KOPT-K1 (cell line): ENCODE data around the gene IQCH.

Experiments used
- H3K27ac ChIP-seq: fragments of 200-600 bp; sonication (generic); 2 replicates; pipeline ENCODE4 v1.5.1; 2016; ENCODE audit warnings: antibody characterized with exemption, mild to moderate bottlenecking, low read depth, low read length; ENCODE audit not compliant: poor library complexity, severe bottlenecking
- H3K36me3 ChIP-seq: fragments of 200-600 bp; sonication (generic); 2 replicates; pipeline ENCODE4 v1.5.1; 2017; ENCODE audit warnings: antibody characterized with exemption, mild to moderate bottlenecking, low read length, moderate library complexity; ENCODE audit not compliant: insufficient read depth
- H3K9me3 ChIP-seq: fragments of 200-600 bp; sonication (generic); 2 replicates; pipeline ENCODE4 v1.5.1; 2017; ENCODE audit warnings: antibody characterized with exemption, low read length, mild to moderate bottlenecking; ENCODE audit not compliant: insufficient read depth, poor library complexity, severe bottlenecking

IQCH gene

GRCh38 chr15:67551207-67551743 is 296.7 kb downstream of the IQCH start:
- Histone ChIP-seq H3K9me3 (no peaks in the 10 kb centered on the region), H3K27ac (no peak overlapping the region), H3K36me3 (peaks cover 34% of the 10 kb centered on the region)
